ENCODE results near the gene HAPLN3. TPM values are rescaled to one million over a fixed set of nuclear protein-coding genes. Genes with fewer than 3 reads are reported as not detected.
"Not testable (repeated sequence)": the region's sequence is repeated elsewhere in the genome, so short reads cannot be mapped to it uniquely, and the experiment has no call there.

The HAPLN3 gene
- total RNA-seq, 4 donors from 2014 or later: 4.5 to 7.0 (median 5.1) TPM

DNA sequence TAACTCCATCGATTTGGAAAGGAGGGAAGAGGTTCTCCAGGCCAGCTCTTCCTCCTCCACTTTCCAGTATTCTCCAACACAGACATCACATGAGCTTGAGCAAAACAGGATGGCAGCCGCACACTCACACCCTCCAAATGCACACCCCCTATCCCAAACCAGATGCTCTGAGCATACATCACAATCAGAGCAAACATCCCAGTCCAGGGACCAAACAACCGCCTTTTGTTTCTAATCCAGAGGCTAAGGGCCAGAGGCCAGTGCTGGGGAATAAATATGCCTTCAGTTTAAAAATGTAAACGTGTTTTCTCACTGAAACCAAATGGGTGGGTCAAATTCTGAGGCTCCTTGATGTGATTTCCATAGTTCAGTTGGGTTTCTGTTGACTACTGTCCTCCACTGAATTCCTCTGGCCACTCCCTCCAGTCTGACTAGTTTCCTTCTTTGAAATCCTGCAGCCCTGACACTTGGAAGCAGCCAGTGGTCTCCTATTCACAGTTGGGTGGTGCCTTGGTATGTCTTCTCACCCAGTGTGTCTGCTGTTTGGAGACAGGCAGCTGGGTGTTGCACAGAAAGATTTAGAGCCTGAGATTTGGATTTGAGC is 37.0 kb upstream of the HAPLN3 start:
- no peak for DNase-seq (ENCODE audit: low spot score in 2 of 2)
- 43 to 49% methylated on average over 3 to 4 of the region's 4 CpGs for WGBS, 2 donors
- no peak overlapping the region for H3K4me3 ChIP-seq (ENCODE audit: low read depth, poor library complexity, severe bottlenecking)
- TF ChIP-seq, protein P1, sequence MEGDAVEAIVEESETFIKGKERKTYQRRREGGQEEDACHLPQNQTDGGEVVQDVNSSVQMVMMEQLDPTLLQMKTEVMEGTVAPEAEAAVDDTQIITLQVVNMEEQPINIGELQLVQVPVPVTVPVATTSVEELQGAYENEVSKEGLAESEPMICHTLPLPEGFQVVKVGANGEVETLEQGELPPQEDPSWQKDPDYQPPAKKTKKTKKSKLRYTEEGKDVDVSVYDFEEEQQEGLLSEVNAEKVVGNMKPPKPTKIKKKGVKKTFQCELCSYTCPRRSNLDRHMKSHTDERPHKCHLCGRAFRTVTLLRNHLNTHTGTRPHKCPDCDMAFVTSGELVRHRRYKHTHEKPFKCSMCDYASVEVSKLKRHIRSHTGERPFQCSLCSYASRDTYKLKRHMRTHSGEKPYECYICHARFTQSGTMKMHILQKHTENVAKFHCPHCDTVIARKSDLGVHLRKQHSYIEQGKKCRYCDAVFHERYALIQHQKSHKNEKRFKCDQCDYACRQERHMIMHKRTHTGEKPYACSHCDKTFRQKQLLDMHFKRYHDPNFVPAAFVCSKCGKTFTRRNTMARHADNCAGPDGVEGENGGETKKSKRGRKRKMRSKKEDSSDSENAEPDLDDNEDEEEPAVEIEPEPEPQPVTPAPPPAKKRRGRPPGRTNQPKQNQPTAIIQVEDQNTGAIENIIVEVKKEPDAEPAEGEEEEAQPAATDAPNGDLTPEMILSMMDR (IDR thresholded peaks at IDR 0.05): no peak
- TF ChIP-seq POLR2A (IDR thresholded peaks at IDR 0.05): no peak
- intact Hi-C loops (cut with DNase I; ENCODE audit: low total_unique reads): no loop called here

DNA sequence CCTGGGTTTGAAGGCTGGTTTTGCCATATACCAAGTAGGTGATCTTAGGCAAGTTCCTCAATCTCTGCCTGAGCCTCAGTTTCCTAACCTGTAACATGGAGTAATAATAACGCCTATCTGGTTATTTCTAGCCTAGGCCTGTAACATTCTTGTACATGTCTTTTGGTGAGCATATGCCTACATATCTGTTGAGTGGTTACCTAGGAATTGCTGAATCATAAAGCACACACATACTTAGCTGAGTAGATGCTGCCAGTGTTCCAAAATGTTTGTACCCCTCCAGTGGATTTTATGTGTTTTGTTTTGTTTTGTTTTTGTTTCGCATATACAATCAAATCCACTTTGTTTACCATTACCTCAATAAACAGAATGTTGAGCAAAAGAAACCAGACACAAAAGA is 35.2 kb upstream of the HAPLN3 start:
- TF ChIP-seq POLR2A (IDR thresholded peaks at IDR 0.05): no peak
- TF ChIP-seq, protein P1 (IDR thresholded peaks at IDR 0.05): no peak
- 89 to 96% methylated on average over 2 of the region's 2 CpGs for WGBS, 2 donors
- H3K4me3 ChIP-seq (ENCODE audit: low read depth, poor library complexity, severe bottlenecking): no peak overlapping the region
- intact Hi-C loops (cut with DNase I; ENCODE audit: low total_unique reads): no loop called here
- no peak for DNase-seq (ENCODE audit: low spot score in 2 of 2)

DNA sequence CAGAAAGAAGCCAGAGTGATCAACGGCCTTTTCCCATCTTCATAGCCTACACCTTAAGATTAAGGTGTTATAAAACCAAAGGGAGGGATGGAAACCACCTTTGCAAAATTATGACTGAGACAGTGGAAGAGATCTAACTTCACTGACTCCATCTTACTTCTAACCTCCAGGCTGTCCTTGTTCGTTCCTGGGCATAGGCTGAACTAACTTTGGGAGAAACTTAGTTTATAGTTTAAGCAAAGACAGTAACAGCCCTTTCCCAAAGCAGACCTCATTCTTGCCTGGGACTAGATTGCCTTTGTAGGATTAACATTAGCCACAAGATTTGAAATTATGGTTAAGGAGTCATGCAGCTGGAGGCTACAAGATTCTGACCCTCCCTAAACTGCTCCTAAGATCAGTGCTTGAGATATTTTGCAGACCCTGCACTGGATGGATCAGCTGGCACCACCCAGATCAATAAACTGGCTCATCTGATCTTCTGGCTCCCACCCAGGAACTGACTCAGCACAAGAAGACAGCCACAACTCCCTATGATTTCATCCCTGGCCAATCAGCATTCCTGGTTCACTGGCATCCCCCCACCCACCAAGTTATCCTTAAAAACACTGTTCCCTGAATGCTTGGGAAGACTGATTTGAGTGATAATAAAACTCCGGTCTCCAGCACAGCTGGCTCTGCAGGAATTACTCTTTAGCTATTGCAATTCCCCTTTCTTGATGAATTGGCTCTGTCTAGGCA is 34.2 kb upstream of the HAPLN3 start:
- intact Hi-C loops (cut with DNase I; ENCODE audit: low total_unique reads); H3K4me3 ChIP-seq (ENCODE audit: low read depth, poor library complexity, severe bottlenecking); DNase-seq (ENCODE audit: low spot score in 2 of 2): not testable (repeated sequence)
- WGBS, 2 donors: 75 to 78% methylated on average over 3 of the region's 3 CpGs

DNA sequence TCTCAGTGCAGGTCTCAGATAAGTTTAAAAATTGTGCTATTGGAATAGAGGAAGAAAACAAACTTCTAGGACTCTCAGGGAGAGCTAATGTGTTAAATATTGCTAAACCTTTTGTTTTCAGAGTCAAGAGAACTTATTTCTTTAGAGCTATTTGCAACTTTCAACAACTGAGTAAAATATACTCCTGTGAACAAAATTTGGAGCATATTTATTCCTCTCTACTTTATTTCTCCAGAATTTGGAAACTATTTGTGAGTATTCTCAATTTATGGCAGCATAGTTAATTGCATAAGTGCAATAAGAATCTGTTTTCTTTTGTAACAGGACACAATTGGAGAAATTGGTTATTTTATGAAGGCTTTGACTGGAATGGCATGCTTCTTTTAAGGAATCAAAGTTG is 32.8 kb upstream of the HAPLN3 start:
- intact Hi-C loops (cut with DNase I; ENCODE audit: low total_unique reads); DNase-seq (ENCODE audit: low spot score in 2 of 2); H3K4me3 ChIP-seq (ENCODE audit: low read depth, poor library complexity, severe bottlenecking): not testable (repeated sequence)

DNA sequence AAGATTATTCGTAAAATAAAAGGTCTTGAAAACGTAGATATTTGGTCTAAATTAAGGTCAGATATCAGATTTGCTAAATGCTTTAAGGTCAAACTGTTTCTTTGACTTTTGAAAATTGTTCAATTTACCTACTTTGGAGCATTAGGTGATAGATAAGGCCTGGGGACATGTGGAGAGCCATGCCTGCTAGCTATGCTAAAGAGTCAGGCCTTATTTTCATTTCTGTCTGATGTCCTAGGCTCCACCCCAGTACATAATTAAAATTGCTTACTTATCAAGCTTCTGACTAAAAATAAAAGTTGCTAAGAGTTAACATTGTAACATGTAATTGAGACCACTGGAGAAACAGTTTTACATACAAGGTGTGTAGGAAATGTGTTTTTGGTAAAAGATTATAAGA is 30.3 kb upstream of the HAPLN3 start:
- DNase-seq (ENCODE audit: low spot score in 2 of 2); intact Hi-C loops (cut with DNase I; ENCODE audit: low total_unique reads); H3K4me3 ChIP-seq (ENCODE audit: low read depth, poor library complexity, severe bottlenecking): not testable (repeated sequence)
- 64 to 81% methylated on average over 2 of the region's 2 CpGs for WGBS, 2 donors

DNA sequence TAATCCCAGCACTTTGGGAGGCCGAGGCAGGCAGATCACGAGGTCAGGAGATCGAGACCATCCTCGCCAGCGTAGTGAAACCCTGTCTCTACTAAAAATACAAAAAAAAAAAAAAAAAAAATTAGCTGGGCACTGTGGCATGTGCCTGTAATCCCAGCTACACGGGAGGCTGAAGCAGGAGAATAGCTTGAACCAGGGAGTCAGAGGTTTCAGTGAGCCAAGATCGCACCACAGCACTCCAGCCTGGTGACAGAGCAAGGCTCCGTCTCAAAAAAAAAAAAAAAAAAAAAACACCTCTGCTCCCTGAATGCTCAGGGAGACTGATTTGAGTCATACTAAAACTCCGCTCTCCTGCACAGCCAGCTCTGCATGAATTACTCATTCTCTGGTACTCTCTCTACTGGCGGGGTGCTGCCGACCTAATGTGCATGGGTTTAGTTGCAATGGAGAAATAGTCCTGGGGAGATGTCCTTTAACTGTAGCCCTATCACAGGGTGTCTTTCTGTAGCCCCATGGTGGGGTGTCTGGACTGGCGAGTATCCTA is 25.6 kb upstream of the HAPLN3 start:
- H3K4me3 ChIP-seq (ENCODE audit: low read depth, poor library complexity, severe bottlenecking); intact Hi-C loops (cut with DNase I; ENCODE audit: low total_unique reads); DNase-seq (ENCODE audit: low spot score in 2 of 2): not testable (repeated sequence)
- WGBS, 2 donors: 81 to 82% methylated on average over 12 of the region's 12 CpGs

DNA sequence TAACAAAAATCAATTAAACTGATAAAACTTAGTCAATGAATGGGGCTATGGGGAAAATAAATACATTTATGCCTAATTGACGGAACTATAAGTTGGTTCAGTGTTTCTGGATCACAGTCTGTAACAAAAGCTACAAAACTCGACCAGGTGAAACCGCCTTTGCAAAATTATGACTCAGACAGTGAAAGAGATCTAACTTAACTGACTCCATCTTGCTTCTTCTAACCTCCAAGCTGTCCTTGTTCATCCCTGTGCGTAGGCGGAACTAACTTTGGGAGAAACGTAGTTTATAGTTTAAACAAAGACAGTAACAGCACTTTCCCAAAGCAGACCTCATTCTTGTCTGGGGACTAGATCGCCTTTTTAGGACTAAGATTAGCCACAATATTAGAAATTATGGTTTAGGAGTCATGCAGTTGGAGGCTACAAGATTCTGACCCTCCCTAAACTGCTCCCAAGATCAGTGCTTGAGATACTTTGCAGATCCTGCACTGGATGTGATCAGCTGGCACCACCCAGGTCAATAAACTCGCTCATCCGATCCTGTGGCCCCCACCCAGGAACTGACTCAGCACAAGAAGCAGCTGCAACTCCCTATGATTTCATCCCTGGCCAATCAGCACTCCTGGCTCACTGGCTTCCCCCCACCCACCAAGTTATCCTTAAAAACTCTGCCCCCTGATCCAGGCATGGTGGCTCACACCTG is 25.0 kb upstream of the HAPLN3 start:
- no peak overlapping the region for H3K4me3 ChIP-seq (ENCODE audit: low read depth, poor library complexity, severe bottlenecking)
- intact Hi-C loops (cut with DNase I; ENCODE audit: low total_unique reads): no loop called here
- TF ChIP-seq, protein P1 (IDR thresholded peaks at IDR 0.05): no peak
- no peak for TF ChIP-seq POLR2A (IDR thresholded peaks at IDR 0.05)
- 66 to 68% methylated on average over 9 of the region's 9 CpGs for WGBS, 2 donors
- DNase-seq (ENCODE audit: low spot score in 2 of 2): peak in 1 of 2 donors; percentile 81
